HG02840 (cell line): ENCODE results near the gene KY.

ENCODE experiments used
- ATAC-seq: cut with Tn5 transposase; IDR thresholded peaks from one replicate; pipeline ENCODE4 v1.9.1; 2021; ENCODE audit warnings: mild to moderate bottlenecking, moderate library complexity, moderate number of reproducible peaks; ENCODE audit not compliant: unreplicated experiment, low FRiP score

The KY gene

DNA sequence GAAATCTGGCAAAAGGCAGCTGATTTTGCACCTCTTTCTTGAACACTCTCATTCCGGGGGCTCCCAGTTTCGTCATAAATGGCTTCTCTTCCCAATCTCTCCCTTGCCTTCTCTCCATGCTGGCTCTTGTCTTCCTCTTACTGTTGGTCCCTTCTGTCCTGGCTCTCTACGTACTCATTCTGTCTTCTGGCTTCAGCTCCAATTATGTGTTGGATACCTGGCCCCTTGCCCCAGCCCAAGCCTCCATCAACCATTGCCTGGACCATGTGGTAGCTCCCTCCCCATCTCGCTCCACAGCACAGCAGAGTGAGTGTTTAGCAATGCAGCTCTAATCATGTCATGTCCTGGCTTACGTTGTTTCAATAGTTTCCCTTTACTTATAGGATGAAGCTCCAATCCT is 21.7 kb upstream of the KY start:
- ATAC-seq, result no peak

DNA sequence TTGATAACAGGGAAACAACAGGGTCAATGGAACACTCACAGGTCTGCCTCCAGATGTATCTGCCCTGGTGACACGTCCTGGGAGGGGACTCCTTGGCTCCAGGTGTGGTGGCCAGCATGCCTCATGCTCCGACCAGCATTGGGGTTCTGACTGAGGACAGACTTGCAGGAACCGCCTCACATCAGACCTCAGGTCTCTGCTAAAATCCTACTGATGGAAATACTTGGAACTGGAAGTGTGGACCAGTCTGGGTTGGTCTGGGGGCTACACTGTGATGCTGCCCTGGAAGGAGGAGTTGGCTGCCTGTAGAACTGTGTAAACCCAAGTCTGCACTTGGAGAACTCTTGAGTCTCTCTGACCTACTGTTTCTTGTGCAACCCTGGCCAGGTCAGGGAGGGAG is 17.1 kb upstream of the KY start:
- ATAC-seq, result no peak

DNA sequence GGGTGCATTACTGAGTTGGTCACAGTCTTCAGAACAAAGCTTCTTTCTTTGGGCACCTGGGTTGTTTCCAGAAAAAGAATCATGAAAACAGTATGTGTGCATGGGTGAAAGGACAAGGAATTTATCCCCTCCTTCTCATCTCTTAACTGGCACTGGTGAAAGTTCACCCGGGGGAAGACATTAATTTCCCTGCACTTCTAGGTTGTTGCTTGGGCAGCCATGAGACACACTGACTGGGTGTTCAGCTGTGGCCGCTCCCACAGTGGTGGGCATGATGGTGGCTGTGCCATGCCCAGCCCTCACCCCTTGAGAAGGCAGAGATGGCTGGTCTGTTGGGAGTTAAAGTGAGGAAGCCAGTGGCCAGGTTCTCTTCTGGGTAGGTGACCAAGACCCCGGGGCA is 16.6 kb upstream of the KY start:
- ATAC-seq, result no peak

DNA sequence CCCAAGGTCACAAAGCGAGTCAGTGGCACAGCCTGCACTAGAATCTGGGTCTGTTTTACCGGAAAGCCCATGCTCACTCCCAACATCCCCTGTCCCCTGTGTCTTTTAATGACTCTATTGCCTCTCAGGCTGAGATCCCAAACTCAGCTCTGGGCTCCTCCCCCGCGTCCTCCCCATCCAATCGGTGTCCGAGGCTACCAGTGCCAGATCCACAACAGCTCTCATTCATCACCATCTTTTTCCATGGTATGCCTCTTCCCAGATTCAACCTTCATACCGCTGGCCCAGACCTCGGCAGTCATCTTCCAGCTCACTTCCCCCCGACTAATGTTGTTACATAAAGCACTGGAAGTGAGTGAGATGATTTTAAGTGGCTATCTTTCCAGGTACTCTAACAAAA is 16.1 kb upstream of the KY start:
- no peak for ATAC-seq

DNA sequence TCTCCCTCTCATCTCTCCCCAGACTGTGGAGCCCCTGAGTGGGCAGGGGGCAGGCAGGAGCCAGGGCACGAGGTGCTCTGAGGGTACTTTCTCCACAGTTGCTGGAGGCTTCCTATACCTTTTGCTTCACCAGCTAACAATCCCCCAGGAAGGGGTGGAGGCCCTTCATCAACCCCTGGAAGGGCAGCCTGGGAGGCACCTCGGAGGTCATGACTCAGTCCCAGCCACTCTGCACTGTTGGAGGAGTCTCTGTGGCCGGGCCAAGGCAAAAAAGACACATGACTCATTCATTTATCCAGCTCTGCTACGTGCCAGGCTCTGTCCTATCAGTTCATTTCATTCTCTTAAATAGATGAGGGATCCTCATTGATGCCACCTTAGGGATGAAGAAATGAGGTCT is 15.6 kb upstream of the KY start:
- ATAC-seq, result no peak

DNA sequence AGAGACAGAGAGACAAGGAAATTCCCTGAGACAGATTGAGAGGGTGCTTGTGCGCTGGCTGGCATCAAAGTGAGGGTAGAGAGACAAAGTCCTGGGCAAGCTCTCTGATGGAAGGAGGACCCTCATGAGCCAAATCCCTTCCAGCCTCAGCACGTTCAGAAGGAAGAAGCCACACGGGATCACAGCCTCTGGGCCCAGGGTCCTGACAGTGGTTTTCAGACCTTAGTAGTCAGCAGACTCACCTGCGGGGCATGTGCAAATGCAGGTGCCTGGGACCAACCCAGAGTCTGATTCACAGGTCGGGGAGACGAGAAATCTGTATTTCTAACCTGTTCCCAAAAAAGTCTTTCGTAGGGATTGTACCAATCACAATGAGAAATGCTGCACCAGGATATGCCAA is 15.2 kb upstream of the KY start:
- no peak for ATAC-seq

DNA sequence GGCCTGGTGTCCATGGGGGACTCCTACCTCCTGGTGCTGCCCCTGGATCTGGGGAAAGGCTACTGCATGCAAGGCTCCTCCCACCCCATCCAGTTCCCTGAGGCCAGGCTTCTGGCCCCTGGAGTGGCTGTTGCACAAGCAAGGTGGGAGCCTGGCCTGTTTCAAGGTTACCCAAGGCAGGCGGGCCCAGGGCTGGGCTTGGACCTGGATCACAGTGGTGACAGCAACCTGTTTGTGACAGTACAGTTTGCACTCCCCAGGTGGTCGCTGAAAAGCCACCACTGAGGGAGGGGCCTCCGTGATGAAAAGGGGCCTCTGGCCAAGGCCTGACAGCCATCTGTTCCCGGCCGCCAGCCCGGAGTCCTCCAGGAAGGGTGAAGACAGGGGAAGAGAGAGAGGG is 14.4 kb upstream of the KY start:
- ATAC-seq, result no peak

DNA sequence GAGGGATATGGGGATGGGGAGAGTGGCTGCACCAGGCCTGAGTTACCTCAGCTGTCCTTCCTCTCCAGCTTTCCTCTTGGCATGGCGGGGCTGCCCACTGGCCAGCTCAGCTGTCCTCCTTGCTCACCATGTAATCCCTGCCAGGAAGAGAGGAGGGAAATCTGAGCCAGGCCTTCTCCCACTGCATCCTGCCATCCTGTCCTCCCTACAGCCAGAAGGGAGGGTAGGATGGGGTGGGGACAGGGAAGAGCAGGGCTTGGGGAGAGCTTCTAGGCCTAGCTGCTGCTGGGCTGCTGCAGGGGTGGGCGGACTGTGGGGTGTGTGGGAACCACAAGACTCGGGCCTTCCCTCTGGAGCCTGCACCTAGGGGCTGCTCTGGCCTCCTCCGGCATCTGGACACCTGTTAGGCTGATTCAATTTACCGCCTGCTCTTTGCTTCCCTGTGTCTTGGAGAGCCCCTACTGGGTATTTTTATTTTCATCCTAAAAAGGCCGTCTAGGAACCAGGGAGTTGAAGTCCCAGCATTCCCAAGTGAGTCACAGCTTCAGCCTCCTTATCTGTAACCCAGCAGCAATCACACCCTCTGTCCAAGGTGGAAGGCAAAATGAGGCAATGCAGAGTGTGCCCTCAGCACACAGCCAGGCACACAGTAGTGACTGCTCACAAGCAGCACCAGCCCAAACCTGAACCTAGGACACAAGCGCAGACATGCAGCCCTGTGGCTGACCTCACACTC is 13.1 kb upstream of the KY start:
- no peak for ATAC-seq

DNA sequence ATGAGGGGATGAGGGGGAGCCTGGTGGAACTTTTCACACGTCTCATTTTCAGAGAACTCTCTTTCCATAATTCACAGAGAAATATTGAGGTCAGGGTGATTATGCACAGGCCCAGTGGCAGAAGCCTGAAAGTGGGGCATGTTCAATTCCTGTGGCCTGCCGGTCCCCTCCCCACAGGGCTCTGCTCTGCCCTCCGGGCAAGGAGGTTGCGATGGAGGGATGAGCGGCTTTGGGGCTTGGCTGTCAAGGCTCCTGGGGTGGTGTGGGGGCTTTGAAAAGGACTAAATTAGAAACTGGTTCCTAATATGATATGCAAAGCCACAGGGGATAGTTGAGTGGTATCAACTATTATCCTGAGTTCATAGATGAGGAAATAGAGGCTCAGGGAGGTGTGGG is 9.2 kb upstream of the KY start:
- no peak for ATAC-seq

DNA sequence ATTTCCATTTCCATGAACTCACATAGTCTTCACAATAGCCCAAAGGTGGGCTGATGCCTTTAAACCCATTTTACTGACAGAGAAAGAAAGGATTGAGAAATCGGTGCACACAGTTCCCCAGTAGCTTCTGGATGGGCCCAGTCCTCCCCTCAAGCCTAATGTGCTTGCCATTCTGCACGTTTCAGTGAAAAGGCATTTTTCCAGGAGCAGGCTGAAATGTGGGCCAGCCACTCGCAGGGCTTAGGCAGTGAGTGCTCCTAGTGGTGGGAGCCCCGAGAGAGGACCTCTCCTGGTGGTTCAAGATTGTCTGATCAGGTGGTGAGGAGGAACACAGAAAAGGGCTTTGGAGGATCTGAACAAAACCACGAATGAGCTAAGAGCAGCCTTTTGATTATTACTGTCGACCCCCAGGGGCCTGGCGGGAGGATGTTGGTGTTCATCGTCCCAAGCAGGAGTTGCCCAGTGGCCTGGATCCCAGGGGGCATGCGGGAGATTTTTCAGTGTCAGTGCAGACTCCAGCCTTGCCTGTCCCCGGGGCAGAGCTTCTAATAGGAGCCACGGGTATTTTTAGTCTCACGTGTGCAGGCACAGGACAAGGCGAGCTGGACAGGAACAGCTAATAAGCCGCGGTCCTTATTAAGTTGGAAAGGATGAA is 8.7 kb upstream of the KY start:
- ATAC-seq, result no peak

DNA sequence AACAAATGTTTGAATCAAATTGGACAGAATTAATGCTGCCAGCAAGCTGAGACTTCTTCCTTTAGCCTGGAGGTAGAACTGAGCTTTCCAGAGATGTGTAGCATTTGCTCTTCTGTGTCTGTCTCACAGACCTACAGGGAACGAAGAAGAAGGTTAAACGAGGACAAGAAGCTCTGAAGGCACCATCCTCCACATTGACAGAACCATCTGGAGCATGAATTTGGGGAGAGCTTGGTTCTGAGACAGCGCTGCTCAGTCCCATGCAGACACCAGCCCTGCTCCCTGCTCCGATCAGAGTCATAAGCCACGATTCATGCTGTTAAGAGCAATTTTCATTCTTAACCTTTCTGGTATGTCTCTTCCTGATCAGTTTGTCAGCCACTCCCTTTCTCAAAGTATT is 7.7 kb upstream of the KY start:
- ATAC-seq, result no peak

DNA sequence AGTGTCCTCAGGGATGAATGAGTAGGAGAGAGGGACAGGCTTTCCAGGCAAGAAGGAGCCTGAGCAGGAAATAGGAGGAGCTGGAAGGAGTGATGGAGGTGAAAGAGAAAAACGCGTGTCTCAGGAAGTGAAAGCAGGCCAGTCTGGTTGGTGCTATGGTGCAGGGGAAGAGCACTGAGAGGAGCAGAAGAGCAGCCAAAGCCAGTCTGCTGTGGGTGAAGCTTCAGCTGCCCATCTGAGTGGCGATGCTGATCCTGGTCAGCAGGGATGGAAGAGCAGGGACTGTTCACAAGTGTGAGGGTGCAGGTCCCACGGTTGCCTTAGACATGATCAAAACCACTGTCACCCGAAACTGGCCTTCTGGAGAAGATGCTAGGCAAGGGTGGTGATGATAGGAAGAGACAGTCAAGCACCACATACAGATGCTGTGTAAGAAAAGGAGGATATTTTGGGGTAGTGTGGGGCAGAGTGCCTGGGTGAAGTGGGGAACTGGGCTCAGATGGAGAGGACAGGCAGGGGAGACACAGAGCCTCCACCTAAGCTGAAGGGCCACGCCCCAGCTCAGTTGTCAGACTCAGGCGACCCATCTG is 5.5 kb upstream of the KY start:
- ATAC-seq, result no peak

DNA sequence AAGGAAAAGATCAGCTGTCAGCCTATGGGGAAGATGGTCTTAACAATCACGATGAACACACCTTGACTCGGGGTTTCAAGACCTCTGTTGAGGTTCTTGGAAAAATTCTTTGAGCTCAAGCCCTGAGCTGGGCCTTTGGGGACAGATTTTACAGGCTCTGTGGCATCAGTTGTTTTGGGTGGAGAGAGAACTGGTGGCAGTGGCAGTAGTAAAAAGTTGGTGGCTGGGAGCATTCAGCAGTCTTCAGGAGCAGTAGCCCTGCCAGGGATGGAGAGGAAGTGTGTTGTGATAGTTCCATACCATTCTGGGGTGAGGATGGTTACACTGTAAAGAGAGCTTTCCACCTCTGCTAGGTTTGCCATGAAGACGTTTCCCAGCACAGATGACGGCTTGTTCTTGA is 4.9 kb upstream of the KY start:
- ATAC-seq, result no peak

DNA sequence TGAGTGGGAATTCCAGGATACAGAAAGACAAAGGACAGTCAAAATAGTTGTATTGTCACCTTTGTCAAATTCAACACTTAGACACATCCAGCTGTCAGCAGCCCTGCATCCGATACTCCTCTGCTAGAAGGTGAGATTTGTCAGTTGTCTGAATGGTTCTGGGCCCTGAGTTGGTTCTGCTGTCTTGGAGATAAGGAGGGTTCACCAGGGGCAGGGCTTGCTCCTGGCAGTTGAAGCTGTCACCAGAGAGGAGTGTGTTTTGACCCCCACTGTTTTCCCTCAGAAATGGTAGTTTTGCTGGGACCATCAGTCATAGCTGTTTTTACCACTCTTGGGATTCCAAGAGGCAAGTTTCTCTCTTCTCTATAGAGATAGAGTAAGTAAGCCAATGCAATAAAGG is 3.2 kb upstream of the KY start:
- no peak for ATAC-seq

DNA sequence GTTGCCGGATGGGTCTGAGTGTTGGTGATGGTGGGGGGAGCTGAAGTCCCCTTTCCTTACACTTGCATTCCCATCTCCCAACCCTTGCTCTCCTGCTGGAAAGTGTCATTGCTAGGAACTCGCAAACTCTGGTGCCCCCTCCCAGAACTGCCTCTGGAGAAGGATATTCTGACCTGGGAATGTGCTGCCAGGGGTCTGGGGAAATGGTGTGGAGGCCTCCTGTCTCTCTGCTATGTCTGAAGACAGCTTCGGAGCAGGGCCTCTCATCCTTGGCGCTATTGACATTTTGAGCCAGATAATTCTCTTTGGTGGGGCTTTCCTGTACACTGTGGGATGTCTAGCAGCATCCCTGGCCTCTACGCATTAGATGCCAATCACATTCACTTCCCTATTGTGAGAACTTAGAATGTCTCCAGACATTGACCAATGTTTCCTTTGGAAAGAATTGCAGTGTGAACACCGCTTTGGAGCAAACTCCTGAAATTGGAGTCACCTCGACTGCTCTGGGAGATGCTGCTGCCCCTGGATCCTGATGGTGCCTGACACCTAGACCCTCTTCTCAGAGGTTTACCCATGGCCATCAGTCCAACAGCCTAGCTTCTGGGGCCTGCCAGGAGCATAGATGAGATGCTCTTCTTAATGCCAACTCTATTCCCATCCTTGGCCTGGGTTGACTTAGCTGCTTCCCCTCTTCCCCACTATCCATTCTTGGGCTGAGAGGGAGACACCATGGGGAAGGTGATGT is 2.2 kb upstream of the KY start:
- ATAC-seq, result no peak

DNA sequence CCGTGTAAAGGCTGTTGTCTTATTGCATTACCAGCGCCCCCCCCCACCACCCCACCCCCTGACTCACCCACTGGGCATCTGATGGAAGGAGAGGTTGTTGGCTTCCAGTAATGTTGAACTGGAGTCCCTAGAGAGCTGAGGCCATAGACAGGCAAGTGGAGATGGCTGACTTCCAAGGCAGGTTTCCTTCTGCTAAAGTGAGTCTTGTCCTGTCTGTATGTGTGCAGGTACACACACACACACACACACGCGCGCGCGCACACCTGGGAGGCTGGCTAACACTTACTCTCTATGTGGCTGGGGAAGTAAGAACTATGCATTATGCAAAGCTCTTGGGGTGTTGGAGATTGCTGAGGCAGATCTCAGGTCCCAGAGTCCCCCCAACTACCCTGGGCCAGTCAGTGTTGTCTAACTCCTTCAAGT is 1.6 kb upstream of the KY start:
- no peak for ATAC-seq

DNA sequence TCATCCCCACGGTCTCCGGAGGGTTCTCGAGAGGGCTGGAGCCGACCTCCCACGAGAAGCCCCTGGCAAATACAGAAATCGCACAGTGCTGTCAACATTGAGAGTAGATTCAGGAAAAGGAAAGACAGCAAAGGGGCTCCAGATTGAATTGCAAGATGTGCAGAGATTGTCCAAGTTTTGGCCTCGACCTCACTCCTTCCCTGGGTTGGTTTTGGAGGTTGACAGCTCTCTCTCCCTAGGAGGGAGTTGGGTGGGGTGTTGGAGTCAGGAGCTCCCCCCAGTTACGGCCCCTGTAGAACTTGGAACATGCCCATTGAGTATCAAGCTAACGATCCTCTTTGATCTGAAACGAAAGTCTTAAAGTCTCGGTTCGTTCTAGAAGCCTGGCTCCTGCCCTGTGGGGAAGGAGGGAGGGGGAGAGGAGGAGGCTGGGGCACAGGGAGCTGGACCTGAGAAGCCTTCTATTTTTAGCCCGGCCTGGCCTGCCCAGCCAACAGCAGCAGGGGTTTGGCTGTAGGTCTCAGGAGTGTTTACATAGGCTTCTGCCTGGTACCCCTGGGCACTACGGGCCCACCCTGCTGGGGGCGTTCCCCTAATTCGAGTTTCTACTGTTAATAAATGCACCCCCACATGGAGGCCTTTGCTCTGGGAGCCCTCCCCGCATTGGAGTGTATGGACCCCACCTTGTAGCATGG is 672 bp upstream of the KY start:
- ATAC-seq, result no peak

DNA sequence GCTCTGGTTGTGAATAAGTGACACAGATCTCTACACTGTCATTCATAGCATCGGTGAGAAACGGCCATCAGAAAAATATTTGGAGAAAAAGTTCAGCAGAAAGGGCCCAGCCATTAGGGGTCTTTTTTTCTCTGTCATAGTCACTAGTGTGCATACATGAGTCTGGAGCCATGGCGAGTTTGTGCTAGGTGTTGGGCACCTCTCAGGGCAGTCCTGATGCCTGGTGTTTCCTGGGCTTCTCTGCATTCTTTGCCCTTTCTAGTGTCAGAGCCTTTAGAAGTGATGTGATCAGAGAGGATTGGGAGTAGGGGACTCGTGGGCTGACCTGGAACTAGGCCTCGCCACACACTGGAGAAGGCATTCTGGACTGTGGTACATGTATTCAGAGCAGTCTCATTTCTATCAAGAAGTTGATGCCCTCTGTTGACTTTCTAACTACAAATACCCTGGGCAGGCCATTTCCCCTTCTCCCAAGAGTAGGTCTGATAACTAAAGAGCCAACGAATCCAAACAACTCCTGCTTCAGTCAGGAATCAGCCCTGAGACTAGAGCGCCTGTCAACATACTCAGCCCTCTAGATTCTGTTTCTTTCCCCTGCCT is 1.6 kb downstream of the KY start:
- ATAC-seq, result no peak

DNA sequence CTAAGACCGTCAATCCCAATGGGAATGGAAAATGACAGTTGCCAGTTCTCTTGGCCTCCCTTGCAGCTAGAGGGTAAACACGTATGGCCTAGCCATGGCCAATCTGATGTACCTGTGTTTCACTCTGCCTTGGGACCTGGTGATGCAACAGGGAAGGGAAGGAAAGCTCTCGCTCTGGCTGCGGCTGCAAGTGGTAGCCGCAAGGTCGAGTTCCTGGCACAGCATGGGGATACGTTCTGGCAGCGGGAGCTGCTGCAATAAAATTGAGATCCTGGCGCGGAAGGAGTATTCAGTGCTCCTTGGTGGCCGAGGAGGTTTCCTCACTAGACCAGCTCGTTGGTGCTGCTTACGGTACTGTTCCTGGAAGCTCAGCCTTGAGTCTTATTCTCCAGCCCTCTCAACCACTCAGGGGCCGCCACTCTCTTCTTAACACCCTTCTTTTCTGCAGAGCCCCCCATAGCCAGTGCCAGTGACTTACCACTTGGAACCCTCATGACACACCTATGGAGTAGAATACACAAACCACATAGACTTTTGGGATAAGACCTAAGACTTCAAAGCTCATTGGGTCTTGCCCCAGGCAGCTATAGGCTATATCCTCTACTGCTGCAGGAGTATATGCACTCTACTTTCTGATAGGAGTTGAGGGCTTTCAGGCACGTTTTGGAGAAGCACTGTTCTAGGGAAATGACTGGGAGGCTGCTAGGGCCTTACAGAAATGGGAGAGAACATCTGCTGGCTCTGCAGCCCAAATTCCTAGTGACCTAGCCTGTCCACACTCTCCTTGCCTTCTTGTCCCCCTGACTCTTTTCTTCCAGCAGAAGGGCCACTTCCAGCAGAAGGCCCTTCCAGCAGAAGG is 2.7 kb downstream of the KY start:
- ATAC-seq, result no peak

DNA sequence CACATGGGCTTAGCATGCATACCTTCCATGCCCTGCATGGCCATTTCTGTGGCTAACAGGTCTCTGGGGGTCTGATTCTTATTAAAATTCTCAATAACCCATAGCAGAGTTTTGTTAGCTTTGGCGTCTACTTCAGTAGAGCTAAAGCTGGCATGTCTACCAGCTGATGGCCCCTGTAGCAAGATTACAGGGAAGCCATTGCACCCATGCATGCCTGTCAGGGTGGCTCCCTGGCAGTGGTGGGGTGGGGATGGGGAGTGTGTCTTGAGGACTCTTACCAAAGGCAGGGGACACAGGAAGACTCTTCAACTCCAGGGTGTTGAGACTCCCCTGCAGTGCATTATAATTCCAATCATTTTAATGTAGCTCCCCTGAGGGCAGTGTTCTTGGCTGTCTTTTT is 4.7 kb downstream of the KY start:
- no peak for ATAC-seq
